ENCODE data around the gene SIGMAR1.

SIGMAR1 gene

DNA sequence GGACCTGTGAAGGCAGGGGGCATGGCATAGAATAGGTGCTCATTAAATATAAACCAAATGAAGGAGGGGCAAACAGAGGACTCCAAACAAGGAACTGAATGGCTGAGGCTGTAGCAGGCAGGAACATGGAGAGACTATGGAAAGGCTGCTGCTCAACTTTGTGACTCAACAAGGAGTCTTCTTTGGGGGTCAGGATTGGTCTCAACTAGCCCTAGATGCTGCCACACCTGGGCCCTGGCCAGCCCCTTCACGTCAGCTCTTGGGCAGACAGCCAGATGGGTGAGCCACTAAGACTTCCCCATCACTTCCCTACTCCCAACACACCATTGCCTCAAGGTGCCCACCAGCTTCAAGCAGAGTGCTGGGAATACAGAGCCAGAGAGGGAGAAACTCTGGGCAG is 36.7 kb downstream of the SIGMAR1 start:
- DNase-seq: no peak

DNA sequence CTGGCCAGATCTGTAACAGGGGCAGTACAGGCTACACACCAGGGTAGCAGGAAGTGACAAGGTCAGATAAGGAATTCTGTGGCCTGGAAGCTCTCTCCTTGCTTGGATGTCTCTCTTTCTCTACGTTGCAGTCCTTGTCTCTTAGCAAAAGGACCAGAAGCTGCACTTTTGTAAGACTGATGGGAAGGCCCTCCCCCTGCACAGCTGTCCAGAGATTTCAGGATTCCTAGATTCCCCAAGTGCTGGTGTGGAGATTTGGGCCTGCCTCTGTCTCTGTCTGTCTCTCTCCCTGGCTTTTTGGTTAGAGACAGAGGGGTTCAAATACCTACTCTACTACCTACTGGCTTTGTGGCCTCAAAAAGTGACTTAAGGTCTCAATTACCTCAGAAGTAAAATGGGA is 38.0 kb downstream of the SIGMAR1 start:
- DNase-seq: no peak

DNA sequence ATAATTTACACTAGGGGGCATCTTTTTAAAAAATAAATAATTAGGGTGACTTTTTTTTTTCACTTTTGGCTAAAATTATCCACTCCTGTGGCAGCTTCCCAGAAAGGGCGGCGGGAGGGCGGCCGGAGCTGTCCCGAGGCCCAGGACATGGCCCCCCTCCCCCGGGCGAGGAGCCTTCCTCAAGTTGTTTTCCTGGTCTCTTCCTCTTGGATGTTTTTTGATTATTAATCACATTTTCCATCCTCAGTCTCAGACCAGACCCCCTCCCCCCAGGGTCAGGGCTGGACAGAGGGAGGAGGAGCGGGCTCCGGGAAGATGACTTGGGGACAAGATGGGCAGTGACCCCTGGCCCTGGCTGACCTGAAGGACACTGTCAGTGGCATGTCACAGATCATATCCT is 43.4 kb downstream of the SIGMAR1 start:
- no peak for DNase-seq

DNA sequence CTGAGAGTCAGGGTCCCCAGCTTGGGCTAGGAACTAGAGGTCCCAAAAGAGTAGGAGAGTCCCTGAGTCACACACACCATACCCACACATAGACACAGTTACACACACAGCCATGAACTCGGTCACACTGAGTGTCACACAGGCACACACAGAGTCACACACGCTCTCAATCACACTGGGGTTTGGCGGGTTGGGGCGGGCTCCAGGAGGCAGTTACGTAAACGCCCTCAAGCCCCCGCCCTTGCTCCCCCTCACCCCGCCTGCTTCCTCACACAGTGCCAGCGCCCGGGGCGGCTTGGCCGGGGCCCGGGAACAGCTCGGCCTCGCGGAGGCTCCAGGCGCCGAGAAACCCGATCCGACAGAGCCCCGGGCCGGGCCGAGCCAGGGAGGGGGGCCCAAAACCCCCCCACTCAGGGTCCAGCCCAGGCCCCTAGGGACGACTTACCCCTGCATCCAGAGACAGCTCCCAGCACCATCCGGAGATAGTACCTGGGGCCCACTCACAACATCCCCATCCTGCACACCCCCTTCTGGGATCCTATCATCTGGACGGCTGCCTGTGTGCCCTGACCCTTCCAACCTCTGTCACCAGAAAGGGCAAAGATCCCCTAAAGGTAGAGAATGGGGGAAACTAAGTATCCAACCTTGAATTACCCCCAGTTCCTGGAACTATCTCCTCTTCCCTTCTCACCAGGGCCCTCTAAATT is 44.5 kb downstream of the SIGMAR1 start:
- DNase-seq: no peak

DNA sequence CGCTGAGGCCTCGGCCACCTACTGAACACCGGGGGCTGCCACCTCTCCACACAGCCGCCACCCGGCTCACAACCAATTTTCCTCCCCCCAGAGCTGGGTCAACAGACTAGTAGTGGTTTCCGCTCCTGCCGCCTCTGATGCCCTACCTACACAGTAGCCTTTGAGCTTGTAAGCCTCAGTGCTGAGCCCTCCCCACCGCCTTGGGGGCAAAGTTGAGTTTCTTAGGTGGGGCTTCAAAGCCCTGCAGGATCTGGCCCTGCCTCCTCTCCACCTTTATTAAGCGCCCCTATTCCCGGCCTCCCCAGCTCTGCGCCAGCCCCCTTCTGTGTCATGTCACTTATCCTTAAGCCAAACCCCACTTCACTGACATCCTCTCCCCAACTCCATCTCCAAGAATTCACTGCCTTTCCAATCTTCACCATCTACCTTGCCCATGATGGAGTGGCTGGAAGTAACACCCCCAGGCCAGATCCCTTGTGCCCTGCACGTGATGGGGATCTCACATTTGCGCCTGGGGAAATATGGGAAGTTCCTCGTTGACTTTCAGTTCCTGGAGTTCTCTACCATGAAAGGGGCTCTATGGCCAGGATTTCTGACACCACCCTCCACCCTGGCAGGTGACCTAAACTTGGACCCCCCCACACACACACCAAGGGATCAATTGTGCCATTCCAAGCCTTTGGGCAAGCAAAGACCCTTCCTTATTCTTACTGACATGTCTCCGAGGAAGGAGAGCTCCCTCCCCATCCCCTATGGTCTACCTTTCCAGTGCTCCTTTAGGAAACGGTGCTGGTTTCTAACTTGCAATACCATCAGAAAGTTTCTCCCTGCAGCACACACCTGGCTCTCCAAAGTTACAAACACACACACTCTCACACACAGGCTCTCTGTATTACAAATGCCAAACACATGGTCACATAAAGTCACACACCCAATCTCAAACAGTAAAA is 45.4 kb downstream of the SIGMAR1 start:
- no peak for DNase-seq

DNA sequence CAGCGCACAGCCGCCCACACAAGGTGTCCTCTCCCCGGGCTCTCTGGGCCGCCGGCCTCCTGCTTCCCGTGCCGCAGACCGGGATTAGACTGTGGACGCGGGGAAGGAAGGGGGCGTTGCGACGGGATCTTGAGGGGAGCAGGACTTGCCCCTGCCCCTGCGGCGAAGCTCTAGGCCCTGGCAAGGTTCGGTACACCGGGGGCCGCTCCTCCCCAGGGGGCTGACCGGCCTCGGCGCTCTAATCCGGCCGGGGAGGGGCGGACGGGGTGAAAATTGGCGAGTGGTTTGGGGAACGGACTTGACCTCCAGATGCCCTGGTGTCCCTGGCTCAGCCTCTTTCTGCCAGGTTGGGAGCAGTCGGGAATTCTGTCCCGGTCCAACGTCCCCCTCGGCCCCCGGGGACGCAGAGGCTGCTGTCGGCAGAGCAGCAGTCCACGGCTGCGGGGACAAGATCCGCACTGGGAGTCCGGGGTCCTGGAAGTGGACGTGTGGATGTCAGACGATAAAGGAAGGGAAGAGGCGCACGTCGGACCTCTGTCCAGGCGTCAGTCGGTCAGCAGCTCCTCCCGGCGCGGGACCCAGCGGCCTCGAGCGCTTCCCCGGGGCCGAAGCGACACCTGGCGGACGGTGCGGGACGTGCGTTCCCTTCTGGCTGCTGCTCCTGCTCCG is 46.2 kb downstream of the SIGMAR1 start:
- peak; percentile 73 to 78 for DNase-seq

DNA sequence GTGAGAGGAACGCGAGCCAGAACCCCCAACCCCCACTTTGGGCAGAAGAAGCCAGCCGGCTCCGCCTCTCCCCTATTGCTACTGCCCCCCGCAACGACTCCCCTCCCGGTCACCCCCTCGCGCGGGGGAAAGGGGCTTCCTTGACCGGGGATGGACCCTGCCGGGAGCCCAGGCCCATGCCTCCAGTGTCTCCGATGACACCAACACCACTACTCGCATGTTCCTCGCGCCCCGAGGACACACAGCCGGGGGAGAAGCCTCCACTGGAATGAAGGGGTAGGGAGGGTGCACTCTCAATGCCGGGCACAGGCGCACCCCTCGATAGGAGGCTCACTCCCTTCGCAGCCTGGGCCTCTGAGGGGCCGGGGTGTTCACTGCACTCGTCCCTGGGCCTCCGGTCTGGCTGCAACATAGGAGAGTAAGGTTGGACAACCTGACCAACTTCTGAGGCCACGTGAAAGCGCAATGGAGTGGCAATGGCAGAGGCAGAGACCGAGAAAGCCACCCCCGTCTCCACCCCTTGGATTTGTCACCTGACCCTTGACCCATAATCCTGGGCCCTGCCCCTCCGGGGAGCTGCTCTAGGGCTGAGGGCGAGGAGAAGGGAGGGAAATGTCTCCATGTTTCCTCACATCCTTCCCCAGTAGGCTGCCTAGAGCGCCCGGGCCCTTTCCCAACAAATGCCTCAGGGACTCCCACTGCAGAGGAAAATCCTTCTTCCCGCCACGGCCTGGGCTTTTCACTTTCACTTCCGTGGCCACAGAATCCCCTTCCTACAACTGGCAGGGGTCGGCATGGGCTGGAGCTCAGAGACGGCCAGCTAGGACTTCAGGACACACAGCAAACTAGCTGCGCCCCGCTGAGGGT is 47.0 kb downstream of the SIGMAR1 start:
- DNase-seq: no peak

DNA sequence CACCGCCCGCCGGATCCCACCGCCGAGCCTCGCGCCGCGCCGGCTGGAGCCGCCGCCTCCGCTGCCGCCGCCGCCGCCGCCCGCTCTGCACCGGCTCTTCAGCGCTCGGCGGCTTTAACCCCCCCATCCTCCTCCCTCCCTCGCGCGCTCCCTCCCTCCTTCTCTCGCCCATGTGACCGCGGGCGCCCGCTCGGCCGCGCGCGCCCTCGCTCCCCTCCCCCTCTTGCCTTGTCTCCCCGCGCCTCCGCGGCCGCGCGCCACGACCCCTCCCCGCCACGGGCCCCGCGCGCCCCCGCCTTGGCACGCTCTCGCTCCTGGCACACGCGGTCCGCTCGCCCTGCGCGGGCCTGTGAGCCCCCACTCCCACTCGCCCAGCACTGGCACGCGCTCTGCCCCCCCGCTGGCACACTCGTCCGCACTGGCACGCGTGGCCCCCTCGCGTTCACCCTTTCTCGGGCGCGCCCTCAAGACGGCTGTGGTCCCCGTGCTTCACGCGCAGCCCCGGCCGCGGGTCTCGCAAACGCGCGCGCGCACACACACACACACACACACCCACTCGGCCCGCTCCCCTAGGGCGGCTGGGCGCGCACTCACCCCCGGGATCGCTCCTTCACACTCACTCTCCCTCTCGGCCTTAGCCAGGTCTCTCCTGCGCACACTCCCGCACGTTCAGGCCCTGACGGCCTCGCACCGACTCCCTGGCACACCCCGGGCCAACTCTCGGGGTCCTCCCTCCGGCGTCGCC is 47.8 kb downstream of the SIGMAR1 start, which contains the start of gene CNTFR:
Gene CNTFR, minus strand, starts transcription at position 89 of the 745 bp plus-strand sequence. CDS start 20,743 bp downstream, outside the sequence.
- DNase-seq: peak in 1 of 2 donors; percentile 27

DNA sequence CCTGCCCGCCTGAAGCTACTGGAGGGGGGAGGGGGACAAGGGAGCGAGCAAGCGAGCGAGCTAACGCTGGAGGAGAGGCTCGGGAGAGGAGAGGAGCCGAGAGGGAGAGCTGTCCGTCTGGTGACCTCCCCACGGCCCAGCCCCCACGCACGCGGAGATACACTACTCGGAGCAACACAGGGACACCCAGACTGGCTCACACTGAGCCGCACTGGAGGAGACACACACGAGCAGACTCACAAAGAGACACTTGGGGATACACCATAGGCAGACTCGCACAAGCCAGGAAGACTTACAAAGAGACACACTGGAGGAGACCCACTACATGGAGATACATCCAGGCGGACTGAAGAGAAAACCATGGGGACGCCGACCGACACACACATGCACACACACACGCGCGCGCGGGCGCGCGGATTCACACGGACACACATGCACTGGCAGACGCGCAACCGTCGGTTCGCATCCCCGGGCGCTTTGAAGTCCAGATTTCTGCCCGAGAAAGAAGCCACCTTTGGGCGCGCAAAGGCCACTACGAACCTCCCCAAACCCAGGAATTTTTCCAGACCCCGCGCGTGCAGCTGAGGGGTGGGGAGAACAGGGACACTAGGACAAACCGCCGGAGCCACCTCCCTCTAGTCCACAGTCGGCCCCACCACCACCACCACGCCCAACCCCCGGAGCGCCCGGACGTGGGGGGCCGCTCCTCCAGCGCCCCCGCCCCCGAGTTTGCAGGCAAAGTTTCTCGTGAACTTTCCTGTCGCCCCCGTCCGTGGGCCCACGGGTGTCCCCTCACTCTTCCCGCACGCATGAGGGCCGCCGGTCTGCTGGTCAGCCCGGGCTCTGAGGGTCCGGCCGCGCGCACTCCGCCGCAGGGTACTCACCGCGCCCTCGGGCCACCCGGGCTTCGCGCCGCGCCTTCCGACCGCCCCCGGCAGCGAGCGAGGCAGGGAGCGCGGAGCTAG is 48.6 kb downstream of the SIGMAR1 start:
- no peak for DNase-seq

DNA sequence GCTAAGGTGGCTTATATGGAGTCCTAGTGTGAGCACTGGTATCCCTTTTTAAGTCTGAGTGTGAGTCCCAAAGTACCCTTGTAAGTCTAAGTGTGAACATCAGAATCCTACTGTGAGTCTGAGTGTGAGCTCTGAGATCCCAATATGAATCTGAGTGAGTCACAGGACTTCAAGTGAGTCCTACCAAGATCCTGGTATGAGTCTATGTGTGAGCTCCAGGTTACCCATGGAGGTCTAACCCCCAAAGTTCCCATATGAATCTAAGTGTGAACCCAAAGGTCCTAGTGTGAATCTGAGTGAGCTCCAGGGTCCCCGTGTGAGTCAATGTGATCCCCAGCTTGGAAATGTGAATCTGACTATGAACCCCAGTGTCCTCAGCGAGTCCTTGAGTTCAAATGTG is 50.3 kb downstream of the SIGMAR1 start:
- DNase-seq: no peak

DNA sequence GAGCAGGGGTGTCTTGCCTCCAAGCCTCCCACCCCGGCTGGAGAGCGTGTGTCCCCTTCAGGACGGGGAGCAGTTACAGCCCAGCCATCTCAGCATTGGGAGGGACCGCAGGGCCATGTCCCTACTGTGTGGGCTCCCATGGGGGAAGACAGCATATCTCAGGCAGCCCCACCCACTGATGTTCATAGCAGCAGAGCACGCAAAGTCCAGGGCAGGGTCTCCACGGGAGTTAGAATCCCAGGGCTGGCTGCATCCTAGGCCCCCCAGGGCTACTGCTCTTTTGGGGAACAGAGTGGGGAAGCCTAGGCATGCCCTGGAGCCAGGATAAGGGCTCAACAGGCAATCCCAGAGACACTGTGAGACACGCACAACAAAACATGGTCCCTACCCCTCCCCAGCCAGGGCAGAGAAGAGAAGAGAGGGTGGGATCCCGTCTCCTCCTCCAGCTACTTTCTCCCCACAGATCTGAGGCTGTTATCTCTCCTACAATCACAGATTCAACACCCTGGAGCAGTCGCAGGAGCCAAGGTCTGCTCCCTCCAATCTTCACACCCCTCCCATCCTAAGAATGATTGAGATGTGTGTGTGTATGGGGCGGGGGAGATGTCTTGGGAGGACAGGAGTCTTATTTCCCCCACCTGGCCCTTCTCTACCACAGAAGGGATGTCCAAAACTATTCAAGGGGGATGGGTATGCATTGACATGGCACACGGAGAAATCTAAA is 51.5 kb downstream of the SIGMAR1 start:
- no peak for DNase-seq

DNA sequence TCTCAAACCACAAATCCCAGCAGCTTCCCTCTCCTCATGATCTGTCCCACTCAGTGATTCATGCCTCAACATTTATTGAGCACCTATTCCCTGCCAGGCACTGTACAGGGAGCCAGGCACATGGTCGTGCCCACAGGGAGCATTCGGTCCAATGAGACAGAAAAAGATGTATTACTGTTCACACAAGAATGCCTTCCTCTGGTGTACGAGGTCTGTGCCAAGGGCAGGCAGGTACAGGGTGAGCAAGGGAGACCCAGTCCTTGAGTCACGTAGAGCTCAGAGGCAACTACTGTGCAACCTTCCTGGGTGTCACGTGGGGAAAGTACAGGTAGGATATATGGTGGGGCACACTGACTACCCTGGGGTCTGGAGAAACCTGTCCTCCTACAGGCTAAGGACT is 52.6 kb downstream of the SIGMAR1 start:
- no peak for DNase-seq
